ENCODE results near the gene JAKMIP3. TPM values are rescaled to one million over a fixed set of nuclear protein-coding genes. Genes with fewer than 3 reads are reported as not detected.

JAKMIP3 gene
- polyA plus RNA-seq, 3 donors, result 0.20 TPM; not detected in 2

DNA sequence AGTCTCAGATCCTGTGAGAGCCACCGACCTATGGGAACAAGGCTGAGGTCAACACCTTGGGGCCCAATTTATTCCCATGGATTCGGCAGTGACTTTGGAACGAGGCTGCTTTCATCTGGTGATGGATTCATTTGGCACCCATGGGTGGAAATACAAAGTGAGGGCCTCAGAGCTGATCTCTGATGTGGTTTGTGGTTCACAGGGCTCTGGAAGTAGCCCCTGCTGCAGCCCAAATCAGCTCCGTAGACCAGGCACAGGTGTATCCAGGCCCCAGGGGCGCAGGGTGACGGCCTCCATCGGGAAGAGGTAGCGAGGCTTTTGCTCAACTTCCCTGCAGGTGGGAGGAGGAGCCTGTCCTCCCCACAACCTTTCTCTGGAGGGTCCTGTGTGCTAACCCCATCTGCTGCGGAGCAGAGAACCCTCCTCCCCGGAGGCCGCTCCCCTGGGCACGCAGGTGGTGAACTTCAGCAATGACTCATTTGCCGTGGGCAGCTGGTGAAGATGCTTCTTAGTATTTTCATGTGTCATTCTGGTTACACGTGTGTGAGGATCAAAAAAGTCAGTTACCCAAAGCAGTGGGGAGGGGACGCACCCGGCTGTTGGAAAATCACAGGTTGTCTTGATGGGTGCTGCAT lies 7.5 kb upstream of the JAKMIP3 start:
- Histone ChIP-seq H3K4me3 (replicated peaks in 1 of 3; ENCODE audit: low read depth in 2 of 3, low read length in 3 of 3) (no peak overlapping the region), H3K36me3 (replicated peaks in 1 of 2; ENCODE audit: control insufficient read depth in 1 of 2, insufficient read depth in 2 of 2, low read length in 2 of 2) (no peaks in the 10 kb centered on the region), H3K9me3 (replicated peaks in 1 of 2; ENCODE audit: control insufficient read depth in 1 of 2, insufficient read depth in 1 of 2, low read length in 2 of 2) (peaks cover 4 to 18% of the 10 kb centered on the region in 2 donors), H3K4me1 (ENCODE audit: control insufficient read depth in 1 of 2, insufficient read depth in 2 of 2, low read length in 2 of 2) (no peaks in the 10 kb centered on the region), H3K27ac (ENCODE audit: low read depth in 1 of 2, low read length in 2 of 2) (no peak overlapping the region), H3K79me2 (ENCODE audit: insufficient read depth, low read length) (no peaks in the 10 kb centered on the region), H2AFZ (ENCODE audit: insufficient read depth, low read depth, low read length, poor library complexity, severe bottlenecking) (no peak overlapping the region), H4K20me1 (ENCODE audit: insufficient read depth, low read length) (no peaks in the 10 kb centered on the region), H3K9ac (ENCODE audit: insufficient read depth, low read length, poor library complexity, severe bottlenecking) (no peak overlapping the region), H3K4me2 (replicated peaks; ENCODE audit: extremely low read depth, low read length, poor library complexity, severe bottlenecking) (no peak overlapping the region), H3K27me3 (ENCODE audit: control insufficient read depth in 2 of 2, insufficient read depth in 2 of 2, low read length in 2 of 2) (no peaks in the 10 kb centered on the region)
- Mint-ChIP-seq H3K27me3 (ENCODE audit: low read depth in 3 of 3) (peaks cover 2 to 15% (median 9%) of the 10 kb centered on the region in 3 donors), H3K9me3 (peaks cover 7 to 19% (median 15%) of the 10 kb centered on the region in 7 donors), H3K36me3 (no peaks in the 10 kb centered on the region), H3K27ac (no peak overlapping the region), H3K4me3 (no peak overlapping the region), H3K4me1 (no peaks in the 10 kb centered on the region)
- DNase-seq, result no peak
- intact Hi-C loops (cut with micrococcal nuclease), result loop anchor here in 1 of 2 donors (5.0 kb wide), 1 partner anchor 391 kb away; no protein-coding TSS in a partner anchor
- TF ChIP-seq, protein P1, sequence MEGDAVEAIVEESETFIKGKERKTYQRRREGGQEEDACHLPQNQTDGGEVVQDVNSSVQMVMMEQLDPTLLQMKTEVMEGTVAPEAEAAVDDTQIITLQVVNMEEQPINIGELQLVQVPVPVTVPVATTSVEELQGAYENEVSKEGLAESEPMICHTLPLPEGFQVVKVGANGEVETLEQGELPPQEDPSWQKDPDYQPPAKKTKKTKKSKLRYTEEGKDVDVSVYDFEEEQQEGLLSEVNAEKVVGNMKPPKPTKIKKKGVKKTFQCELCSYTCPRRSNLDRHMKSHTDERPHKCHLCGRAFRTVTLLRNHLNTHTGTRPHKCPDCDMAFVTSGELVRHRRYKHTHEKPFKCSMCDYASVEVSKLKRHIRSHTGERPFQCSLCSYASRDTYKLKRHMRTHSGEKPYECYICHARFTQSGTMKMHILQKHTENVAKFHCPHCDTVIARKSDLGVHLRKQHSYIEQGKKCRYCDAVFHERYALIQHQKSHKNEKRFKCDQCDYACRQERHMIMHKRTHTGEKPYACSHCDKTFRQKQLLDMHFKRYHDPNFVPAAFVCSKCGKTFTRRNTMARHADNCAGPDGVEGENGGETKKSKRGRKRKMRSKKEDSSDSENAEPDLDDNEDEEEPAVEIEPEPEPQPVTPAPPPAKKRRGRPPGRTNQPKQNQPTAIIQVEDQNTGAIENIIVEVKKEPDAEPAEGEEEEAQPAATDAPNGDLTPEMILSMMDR (IDR thresholded peaks at IDR 0.05), result no peak
- WGBS (ENCODE audit: insufficient coverage), result 85% methylated on average over 10 of the region's 16 CpGs

DNA sequence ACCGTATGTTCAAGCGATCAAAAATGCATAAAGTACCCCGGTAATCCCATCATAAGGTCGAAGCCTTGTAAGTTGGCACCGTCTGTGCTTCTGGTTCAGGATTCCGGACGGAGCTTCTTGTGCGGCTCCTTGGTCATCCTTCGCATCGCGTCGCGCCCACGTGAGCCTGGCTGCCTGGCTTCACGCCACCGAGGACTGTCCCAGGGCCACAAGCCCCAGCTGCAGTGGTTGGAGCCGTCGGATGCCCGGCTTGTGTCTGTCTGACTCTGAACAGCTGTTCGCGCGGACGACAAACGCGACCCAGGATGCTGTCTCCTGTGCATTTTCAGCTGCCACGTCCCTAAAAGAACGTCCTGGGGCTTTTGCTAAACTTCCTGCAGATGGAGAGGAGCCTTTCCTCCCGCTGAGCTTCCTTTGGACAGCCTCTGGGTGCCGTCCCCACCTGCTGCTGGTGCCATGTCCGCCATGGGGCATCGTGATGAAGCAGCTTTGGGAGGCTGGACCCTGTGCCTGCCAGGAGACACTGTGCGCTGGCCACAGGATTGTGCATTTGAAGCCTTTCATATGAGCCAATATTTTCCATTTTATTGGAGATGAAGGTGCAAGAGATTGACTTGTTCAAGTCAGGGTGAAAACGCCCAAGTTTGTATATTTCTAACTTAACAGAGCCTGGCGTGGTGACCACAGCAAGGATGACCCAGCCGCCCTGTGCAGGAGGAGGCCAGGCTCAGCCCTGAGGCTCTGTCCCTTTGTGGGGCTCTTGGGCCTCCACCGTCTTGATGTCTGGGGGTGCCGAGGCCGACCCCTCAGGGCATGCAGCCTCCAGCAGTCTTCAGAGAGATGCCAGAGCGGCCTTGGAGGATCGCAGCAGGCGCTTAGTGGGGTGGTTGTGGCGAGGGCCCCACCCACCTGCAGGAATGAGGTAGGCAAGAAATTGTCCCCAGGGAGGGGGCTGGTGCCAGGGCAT lies 6.7 kb upstream of the JAKMIP3 start:
- Histone ChIP-seq H4K20me1 (ENCODE audit: insufficient read depth, low read length) (no peaks in the 10 kb centered on the region), H3K9ac (ENCODE audit: insufficient read depth, low read length, poor library complexity, severe bottlenecking) (no peak overlapping the region), H3K27me3 (ENCODE audit: control insufficient read depth in 2 of 2, insufficient read depth in 2 of 2, low read length in 2 of 2) (no peaks in the 10 kb centered on the region), H3K4me2 (replicated peaks; ENCODE audit: extremely low read depth, low read length, poor library complexity, severe bottlenecking) (no peak overlapping the region), H3K4me3 (replicated peaks in 1 of 3; ENCODE audit: low read depth in 2 of 3, low read length in 3 of 3) (no peak overlapping the region), H3K4me1 (ENCODE audit: control insufficient read depth in 1 of 2, insufficient read depth in 2 of 2, low read length in 2 of 2) (no peaks in the 10 kb centered on the region), H3K27ac (ENCODE audit: low read depth in 1 of 2, low read length in 2 of 2) (no peak overlapping the region), H3K36me3 (replicated peaks in 1 of 2; ENCODE audit: control insufficient read depth in 1 of 2, insufficient read depth in 2 of 2, low read length in 2 of 2) (no peaks in the 10 kb centered on the region), H3K79me2 (ENCODE audit: insufficient read depth, low read length) (no peaks in the 10 kb centered on the region), H3K9me3 (replicated peaks in 1 of 2; ENCODE audit: control insufficient read depth in 1 of 2, insufficient read depth in 1 of 2, low read length in 2 of 2) (peaks cover 0 to 9% of the 10 kb centered on the region in 2 donors), H2AFZ (ENCODE audit: insufficient read depth, low read depth, low read length, poor library complexity, severe bottlenecking) (no peak overlapping the region)
- peaks cover 2 to 19% (median 9%) of the 10 kb centered on the region in 3 donors for H3K27me3 Mint-ChIP-seq (ENCODE audit: low read depth in 3 of 3)
- no peak for DNase-seq
- H3K9me3 Mint-ChIP-seq, result peaks cover 3 to 11% (median 6%) of the 10 kb centered on the region in 7 donors
- no peaks in the 10 kb centered on the region for H3K4me1 Mint-ChIP-seq
- H3K4me3 Mint-ChIP-seq, result no peak overlapping the region
- no peaks in the 10 kb centered on the region for H3K36me3 Mint-ChIP-seq
- no peak overlapping the region for H3K27ac Mint-ChIP-seq
- WGBS (ENCODE audit: insufficient coverage), result 90% methylated on average over 41 of the region's 42 CpGs
- intact Hi-C loops (cut with micrococcal nuclease), result loop anchor here in 1 of 2 donors (5.0 kb wide), 1 partner anchor 392 kb away; no protein-coding TSS in a partner anchor
- TF ChIP-seq, protein P1 (IDR thresholded peaks at IDR 0.05), result no peak
